Stomach (tissue), 4 donors: ENCODE measurements around the gene PCLO.

Experiments
- EP300 ChIP-seq: sonication (generic); formaldehyde crosslinking; IDR thresholded peaks from one replicate; pipeline ENCODE4 v1.6.1; 2017; ENCODE audit warnings: antibody characterized with exemption
- POLR2A ChIP-seq, 4 donors: fragments of 450-650 bp; IDR thresholded peaks; one replicate each; pipeline ENCODE4 v1.6.1; 2016; ENCODE audit warnings: antibody characterized with exemption in 4 of 4, control low read depth in 2 of 4, mild to moderate bottlenecking in 1 of 4, moderate library complexity in 1 of 4
- POLR2AphosphoS5 ChIP-seq, 3 donors: sonication (generic); formaldehyde crosslinking; IDR thresholded peaks; one replicate each; pipeline ENCODE4 v1.6.1; 2016; ENCODE audit warnings: antibody characterized with exemption in 3 of 3
- TF ChIP-seq, protein P1 (sequence below), 7 experiments: fragments of 450-650 bp in 4 of 7; fragments of 200-600 bp in 3 of 7; sonication (generic) in 3 of 7; IDR thresholded peaks; one replicate each; pipeline ENCODE4 v1.5.1; 2016 to 2019; ENCODE audit warnings: antibody characterized with exemption in 7 of 7, control low read depth in 2 of 7, mild to moderate bottlenecking in 1 of 7

DNA sequence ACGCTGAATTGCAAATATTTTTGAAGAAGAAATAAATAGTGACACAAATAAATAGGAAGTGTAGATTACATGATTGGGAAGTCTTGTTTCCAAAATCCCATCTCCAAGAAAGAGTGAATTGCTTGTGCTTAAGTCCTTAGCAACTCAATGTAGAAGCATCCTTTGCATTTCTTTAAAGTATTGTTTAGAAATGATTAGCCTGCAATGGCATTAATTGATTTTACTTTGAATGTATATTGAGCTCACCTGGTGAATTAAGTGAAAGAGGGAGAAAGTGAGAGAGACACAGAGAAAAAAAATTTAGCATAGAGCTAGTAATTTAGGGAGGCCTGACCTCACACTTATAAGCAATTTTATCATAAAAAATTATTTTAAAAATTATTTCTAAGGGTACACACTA, 49.0 kb upstream of the PCLO start:
- TF ChIP-seq, protein P1, sequence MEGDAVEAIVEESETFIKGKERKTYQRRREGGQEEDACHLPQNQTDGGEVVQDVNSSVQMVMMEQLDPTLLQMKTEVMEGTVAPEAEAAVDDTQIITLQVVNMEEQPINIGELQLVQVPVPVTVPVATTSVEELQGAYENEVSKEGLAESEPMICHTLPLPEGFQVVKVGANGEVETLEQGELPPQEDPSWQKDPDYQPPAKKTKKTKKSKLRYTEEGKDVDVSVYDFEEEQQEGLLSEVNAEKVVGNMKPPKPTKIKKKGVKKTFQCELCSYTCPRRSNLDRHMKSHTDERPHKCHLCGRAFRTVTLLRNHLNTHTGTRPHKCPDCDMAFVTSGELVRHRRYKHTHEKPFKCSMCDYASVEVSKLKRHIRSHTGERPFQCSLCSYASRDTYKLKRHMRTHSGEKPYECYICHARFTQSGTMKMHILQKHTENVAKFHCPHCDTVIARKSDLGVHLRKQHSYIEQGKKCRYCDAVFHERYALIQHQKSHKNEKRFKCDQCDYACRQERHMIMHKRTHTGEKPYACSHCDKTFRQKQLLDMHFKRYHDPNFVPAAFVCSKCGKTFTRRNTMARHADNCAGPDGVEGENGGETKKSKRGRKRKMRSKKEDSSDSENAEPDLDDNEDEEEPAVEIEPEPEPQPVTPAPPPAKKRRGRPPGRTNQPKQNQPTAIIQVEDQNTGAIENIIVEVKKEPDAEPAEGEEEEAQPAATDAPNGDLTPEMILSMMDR (IDR thresholded peaks at IDR 0.05): no peak
- TF ChIP-seq POLR2AphosphoS5 (IDR thresholded peaks at IDR 0.05) (no peak), POLR2A (IDR thresholded peaks at IDR 0.05) (no peak), EP300 (no peak)
